PC-3 (cell line): Measurements from ENCODE around the gene ZG16. TPM values are rescaled to one million over a fixed set of nuclear protein-coding genes. Genes with fewer than 3 reads are reported as not detected.
"Not testable (repeated sequence)": the region's sequence is repeated elsewhere in the genome, so short reads cannot be mapped to it uniquely, and the experiment has no call there.

Source experiments
- ATAC-seq: fragments of 200-7000 bp; cut with Tn5 transposase; 2 replicates; pipeline ENCODE4 v1.9.1; 2020; ENCODE audit warnings: mild to moderate bottlenecking, moderate library complexity
- BruUV-seq: library from RNA; stranded (reverse); fragments of 400-500 nt; replicated peaks from 2 replicates; lab custom pipeline; 2021; lab: Mats Ljungman, UMichigan
- CTCF ChIA-PET: fragments of 300-600 bp; sonication (Branson Sonifier 250); formaldehyde crosslinking; loops from one replicate; lab custom pipeline; 2022; ENCODE audit warnings: antibody characterized with exemption; lab: Charles Lee
- POLR2A ChIA-PET: fragments of 300-600 bp; sonication (Branson Sonifier 250); formaldehyde crosslinking; loops from one replicate; lab custom pipeline; 2022; ENCODE audit warnings: antibody characterized with exemption; ENCODE audit not compliant: unreplicated experiment; lab: Charles Lee
- DNase-seq: peaks from one replicate; pipeline ENCODE4 v3.0.0-alpha.2; 2015
- H2AFZ ChIP-seq: fragments of 300-600 bp; sonication (generic); 2 replicates; pipeline ENCODE4 v1.6.0; 2016; ENCODE audit warnings: antibody characterized with exemption, low read length
- H3F3A ChIP-seq: fragments of 300-600 bp; sonication (generic); one replicate; pipeline ENCODE4 v1.6.0; 2017; ENCODE audit warnings: antibody characterized with exemption, low read length, control low read depth, mild to moderate bottlenecking; ENCODE audit not compliant: unreplicated experiment
- H3K27ac ChIP-seq: fragments of 300-600 bp; sonication (generic); 2 replicates; pipeline ENCODE4 v1.5.1; 2016; ENCODE audit warnings: mild to moderate bottlenecking, low read length
- H3K27me3 ChIP-seq: fragments of 300-600 bp; sonication (generic); 2 replicates; pipeline ENCODE4 v1.6.1; 2016; ENCODE audit warnings: low read length, mixed read lengths
- H3K36me3 ChIP-seq: fragments of 300-600 bp; sonication (generic); 2 replicates; pipeline ENCODE4 v1.6.1; 2016; ENCODE audit warnings: low read depth, mixed run types, low read length, mixed read lengths
- H3K4me1 ChIP-seq: fragments of 300-600 bp; sonication (generic); 2 replicates; pipeline ENCODE4 v1.5.1; 2016; ENCODE audit warnings: low read length; ENCODE audit not compliant: insufficient read depth
- H3K4me2 ChIP-seq: fragments of 300-600 bp; sonication (generic); 2 replicates; pipeline ENCODE4 v1.6.0; 2016; ENCODE audit warnings: low read length
- H3K4me3 ChIP-seq: fragments of 300-600 bp; sonication (generic); 2 replicates; pipeline ENCODE4 v1.5.1; 2016; ENCODE audit warnings: mild to moderate bottlenecking, low read length, mixed read lengths
- H3K79me2 ChIP-seq: fragments of 300-600 bp; sonication (generic); 2 replicates; pipeline ENCODE4 v1.6.1; 2017; ENCODE audit warnings: low read length, mixed read lengths
- H3K9ac ChIP-seq: fragments of 300-600 bp; sonication (generic); 2 replicates; pipeline ENCODE4 v1.6.0; 2016; ENCODE audit warnings: mild to moderate bottlenecking, low read length
- H3K9me2 ChIP-seq: fragments of 300-600 bp; sonication (generic); replicated peaks from 2 replicates; pipeline ENCODE4 v1.6.1; 2016; ENCODE audit warnings: mixed run types, low read length, mixed read lengths
- H3K9me3 ChIP-seq: fragments of 300-600 bp; sonication (generic); 2 replicates; pipeline ENCODE4 v1.6.1; 2016; ENCODE audit warnings: low read length, mixed read lengths
- H4K20me1 ChIP-seq: fragments of 300-600 bp; sonication (generic); 2 replicates; pipeline ENCODE4 v1.6.1; 2016; ENCODE audit warnings: low read length, mixed read lengths
- CTCF ChIP-seq: fragments of 300-600 bp; sonication (generic); conservative IDR thresholded peaks from 2 replicates; pipeline ENCODE4 v1.5.1; 2017; ENCODE audit warnings: antibody characterized with exemption, low read depth, mild to moderate bottlenecking, low read length
- EZH2 ChIP-seq: fragments of 300-600 bp; sonication (generic); IDR thresholded peaks from one replicate; pipeline ENCODE4 v1.6.1; 2017; ENCODE audit warnings: antibody characterized with exemption, mild to moderate bottlenecking, low read length; ENCODE audit not compliant: unreplicated experiment
- EZH2phosphoT487 ChIP-seq: fragments of 300-600 bp; sonication (generic); IDR thresholded peaks from 2 replicates; pipeline ENCODE4 v1.6.1; 2018; ENCODE audit warnings: mild to moderate bottlenecking, antibody characterized with exemption, low read length, borderline replicate concordance
- intact Hi-C: fragments of 100-400 bp; cut with micrococcal nuclease; formaldehyde crosslinking; loops from 2 replicates; pipeline ENCODE4 v1.9.0; 2023
- total RNA-seq: library from RNA; depleted of rRNA; stranded (reverse); fragments of >200 nt; gene quantifications from 2 replicates; pipeline ENCODE4 v1.2.3, GENCODE V29; 2014

ZG16 gene
- total RNA-seq, 1 experiment from 2014 or later: not detected

- no peaks in the 10 kb centered on the region for H3K9me2 ChIP-seq
- H3K36me3 ChIP-seq: no peaks in the 10 kb centered on the region
- no peak overlapping the region for H3K9ac ChIP-seq
- no peak overlapping the region for H3K27ac ChIP-seq
- ChIA-PET CTCF (no interaction called here), POLR2A (no interaction called here)
- H3K9me3 ChIP-seq: no peaks in the 10 kb centered on the region
- TF ChIP-seq EZH2 (no peak), EZH2phosphoT487 (no peak), CTCF (no peak)
- no peaks in the 10 kb centered on the region for H3K27me3 ChIP-seq
- no peaks in the 10 kb centered on the region for H3K4me1 ChIP-seq
- intact Hi-C loops: no loop called here
- H3F3A ChIP-seq: no peaks in the 10 kb centered on the region
- no peaks in the 10 kb centered on the region for H3K79me2 ChIP-seq
- H2AFZ ChIP-seq: no peak overlapping the region
- DNase-seq (no peak), ATAC-seq (peak; percentile 40; the same call in 1 of the 2 replicates)
- no peak overlapping the region for H3K4me3 ChIP-seq
- H3K4me2 ChIP-seq: no peak overlapping the region
- no peaks in the 10 kb centered on the region for H4K20me1 ChIP-seq
- BruUV-seq: no TSS peak
These were observed 40.3 kb upstream of the ZG16 start for GRCh38 chr16:29737713-29738112.

- POLR2A ChIA-PET: no interaction called here
These were observed 39.5 kb upstream of the ZG16 start for GRCh38 chr16:29738514-29738913.

GRCh38 chr16:29739927-29740629 is 38.0 kb upstream of the ZG16 start:
- H3K4me3 ChIP-seq, H3F3A ChIP-seq, CTCF ChIA-PET, H3K9me2 ChIP-seq, H4K20me1 ChIP-seq, H3K9ac ChIP-seq, H3K9me3 ChIP-seq, H3K27ac ChIP-seq, H3K36me3 ChIP-seq, POLR2A ChIA-PET, H3K27me3 ChIP-seq, BruUV-seq, intact Hi-C loops, H3K4me2 ChIP-seq, ATAC-seq, H2AFZ ChIP-seq, H3K4me1 ChIP-seq, DNase-seq, H3K79me2 ChIP-seq: not testable (repeated sequence)

More at GRCh38 chr16:29738514-29738913, 39.5 kb upstream of the ZG16 start:
- no peaks in the 10 kb centered on the region for H3K4me1 ChIP-seq
- ATAC-seq: no peak
- no peak overlapping the region for H2AFZ ChIP-seq
- no peak overlapping the region for H3K27ac ChIP-seq
- H3K36me3 ChIP-seq: no peaks in the 10 kb centered on the region
- H3K79me2 ChIP-seq: no peaks in the 10 kb centered on the region
- no peaks in the 10 kb centered on the region for H3K27me3 ChIP-seq
- no peaks in the 10 kb centered on the region for H4K20me1 ChIP-seq
- no peak overlapping the region for H3K4me3 ChIP-seq
- no peak overlapping the region for H3K9ac ChIP-seq
- TF ChIP-seq EZH2phosphoT487 (no peak), CTCF (no peak), EZH2 (no peak)
- H3K9me2 ChIP-seq: no peaks in the 10 kb centered on the region
- H3F3A ChIP-seq: no peaks in the 10 kb centered on the region
- CTCF ChIA-PET: no interaction called here
- H3K9me3 ChIP-seq: no peaks in the 10 kb centered on the region
- intact Hi-C loops: no loop called here
- no peak overlapping the region for H3K4me2 ChIP-seq
- no TSS peak for BruUV-seq
- no peak for DNase-seq

GRCh38 chr16:29740630-29741015 is 37.4 kb upstream of the ZG16 start:
- H3K4me1 ChIP-seq, DNase-seq, H3F3A ChIP-seq, ATAC-seq, POLR2A ChIA-PET, H3K27ac ChIP-seq, intact Hi-C loops, H3K27me3 ChIP-seq, H3K4me2 ChIP-seq, H3K36me3 ChIP-seq, H4K20me1 ChIP-seq, H3K9ac ChIP-seq, H3K9me3 ChIP-seq, CTCF ChIA-PET, H3K4me3 ChIP-seq, H3K79me2 ChIP-seq, H3K9me2 ChIP-seq, BruUV-seq, H2AFZ ChIP-seq: not testable (repeated sequence)
